KMS-11 (cell line): ENCODE data around the gene TMEM168.

Experiments
- H2AFZ ChIP-seq: fragments of 200-600 bp; sonication (generic); 2 replicates; pipeline ENCODE4 v1.6.1; 2016; ENCODE audit warnings: antibody characterized with exemption, mixed run types, low read depth
- H3K27ac ChIP-seq: fragments of 200-600 bp; sonication (generic); 2 replicates; pipeline ENCODE4 v1.6.1; 2016; ENCODE audit warnings: mild to moderate bottlenecking, mixed run types
- H3K27me3 ChIP-seq: fragments of 200-600 bp; sonication (generic); 2 replicates; pipeline ENCODE4 v1.6.1; 2017; ENCODE audit warnings: mild to moderate bottlenecking, low read depth, mixed run types, moderate library complexity; ENCODE audit not compliant: insufficient read depth
- H3K36me3 ChIP-seq: fragments of 200-600 bp; sonication (generic); 2 replicates; pipeline ENCODE4 v1.6.1; 2017; ENCODE audit warnings: mild to moderate bottlenecking, mixed run types; ENCODE audit not compliant: insufficient read depth
- H3K4me1 ChIP-seq: fragments of 200-600 bp; sonication (generic); 2 replicates; pipeline ENCODE4 v1.6.1; 2016; ENCODE audit warnings: mild to moderate bottlenecking, low read depth, mixed run types; ENCODE audit not compliant: poor library complexity, severe bottlenecking
- H3K4me2 ChIP-seq: fragments of 200-600 bp; sonication (generic); 2 replicates; pipeline ENCODE4 v1.7.0; 2016; ENCODE audit warnings: mild to moderate bottlenecking, mixed run types
- H3K4me3 ChIP-seq: fragments of 200-600 bp; sonication (generic); IDR thresholded peaks from 2 replicates; pipeline ENCODE4 v1.6.1; 2017; ENCODE audit warnings: low read depth, low read length, mixed read lengths; ENCODE audit not compliant: insufficient read depth
- H3K79me2 ChIP-seq: fragments of 200-600 bp; sonication (generic); 2 replicates; pipeline ENCODE4 v1.6.1; 2016; ENCODE audit warnings: low read depth, mixed run types; ENCODE audit not compliant: insufficient read depth
- H3K9ac ChIP-seq: fragments of 200-600 bp; sonication (generic); 2 replicates; pipeline ENCODE4 v1.6.1; 2016; ENCODE audit warnings: mild to moderate bottlenecking, mixed run types
- H4K20me1 ChIP-seq: fragments of 200-600 bp; sonication (generic); 2 replicates; pipeline ENCODE4 v1.6.1; 2016; ENCODE audit warnings: mild to moderate bottlenecking, mixed run types; ENCODE audit not compliant: insufficient read depth
- TF ChIP-seq, protein P1 (sequence below): fragments of 200-600 bp; sonication (generic); conservative IDR thresholded peaks from 2 replicates; pipeline ENCODE4 v1.6.1; 2017; ENCODE audit warnings: low read depth, mild to moderate bottlenecking, antibody characterized with exemption, low read length, moderate library complexity, mixed read lengths

Gene TMEM168

DNA sequence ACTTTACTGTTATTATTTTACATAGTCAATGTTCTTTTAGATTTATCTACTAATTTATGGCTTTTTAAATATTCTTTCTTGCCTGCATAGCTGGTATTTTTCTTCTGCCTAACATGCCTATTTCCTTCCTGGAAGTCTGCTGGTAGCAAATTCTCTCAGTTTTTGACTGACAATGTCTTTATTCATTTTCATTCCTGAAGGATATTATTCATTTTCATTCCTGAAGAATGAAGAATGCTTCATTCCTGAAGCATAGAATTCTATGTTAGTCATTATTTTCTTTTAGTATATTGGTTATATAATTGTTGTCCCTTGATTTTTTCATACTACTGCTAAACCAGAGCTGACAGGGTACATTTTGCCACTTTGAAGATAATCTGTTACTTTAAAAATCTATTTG, 41.8 kb downstream of the TMEM168 start:
- no peaks in the 10 kb centered on the region for H4K20me1 ChIP-seq
- H3K27ac ChIP-seq = no peak overlapping the region
- no peak overlapping the region for H3K4me2 ChIP-seq
- H3K4me1 ChIP-seq = no peaks in the 10 kb centered on the region
- no peaks in the 10 kb centered on the region for H3K79me2 ChIP-seq
- TF ChIP-seq, protein P1, sequence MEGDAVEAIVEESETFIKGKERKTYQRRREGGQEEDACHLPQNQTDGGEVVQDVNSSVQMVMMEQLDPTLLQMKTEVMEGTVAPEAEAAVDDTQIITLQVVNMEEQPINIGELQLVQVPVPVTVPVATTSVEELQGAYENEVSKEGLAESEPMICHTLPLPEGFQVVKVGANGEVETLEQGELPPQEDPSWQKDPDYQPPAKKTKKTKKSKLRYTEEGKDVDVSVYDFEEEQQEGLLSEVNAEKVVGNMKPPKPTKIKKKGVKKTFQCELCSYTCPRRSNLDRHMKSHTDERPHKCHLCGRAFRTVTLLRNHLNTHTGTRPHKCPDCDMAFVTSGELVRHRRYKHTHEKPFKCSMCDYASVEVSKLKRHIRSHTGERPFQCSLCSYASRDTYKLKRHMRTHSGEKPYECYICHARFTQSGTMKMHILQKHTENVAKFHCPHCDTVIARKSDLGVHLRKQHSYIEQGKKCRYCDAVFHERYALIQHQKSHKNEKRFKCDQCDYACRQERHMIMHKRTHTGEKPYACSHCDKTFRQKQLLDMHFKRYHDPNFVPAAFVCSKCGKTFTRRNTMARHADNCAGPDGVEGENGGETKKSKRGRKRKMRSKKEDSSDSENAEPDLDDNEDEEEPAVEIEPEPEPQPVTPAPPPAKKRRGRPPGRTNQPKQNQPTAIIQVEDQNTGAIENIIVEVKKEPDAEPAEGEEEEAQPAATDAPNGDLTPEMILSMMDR = no peak
- no peaks in the 10 kb centered on the region for H3K27me3 ChIP-seq
- H3K9ac ChIP-seq = no peak overlapping the region
- H3K36me3 ChIP-seq = no peaks in the 10 kb centered on the region
- no peak overlapping the region for H2AFZ ChIP-seq
- H3K4me3 ChIP-seq = no peak overlapping the region

DNA sequence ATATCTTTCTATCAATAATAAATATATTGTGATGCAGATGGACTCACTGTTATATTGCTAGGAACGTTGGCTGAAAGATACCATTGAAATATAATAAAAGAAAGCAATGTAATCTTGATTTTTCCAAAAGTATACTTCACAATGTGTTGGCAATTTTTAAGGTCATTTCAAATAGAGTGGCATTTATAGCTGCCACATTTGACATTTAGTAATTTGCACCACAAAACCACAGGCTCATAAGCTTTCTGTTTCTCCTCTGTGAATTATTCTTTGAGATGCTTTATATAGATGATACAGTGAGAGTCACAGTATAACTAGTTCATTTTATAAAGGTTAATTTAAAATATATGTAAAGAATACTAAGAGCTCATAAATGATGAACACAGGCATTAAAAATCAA, 44.6 kb downstream of the TMEM168 start:
- TF ChIP-seq, protein P1 = no peak
- Histone ChIP-seq H3K36me3 (no peaks in the 10 kb centered on the region), H3K27ac (no peak overlapping the region), H3K9ac (no peak overlapping the region), H3K4me1 (no peaks in the 10 kb centered on the region), H3K79me2 (no peaks in the 10 kb centered on the region), H4K20me1 (no peaks in the 10 kb centered on the region), H2AFZ (no peak overlapping the region), H3K27me3 (no peaks in the 10 kb centered on the region), H3K4me2 (no peak overlapping the region), H3K4me3 (no peak overlapping the region)

DNA sequence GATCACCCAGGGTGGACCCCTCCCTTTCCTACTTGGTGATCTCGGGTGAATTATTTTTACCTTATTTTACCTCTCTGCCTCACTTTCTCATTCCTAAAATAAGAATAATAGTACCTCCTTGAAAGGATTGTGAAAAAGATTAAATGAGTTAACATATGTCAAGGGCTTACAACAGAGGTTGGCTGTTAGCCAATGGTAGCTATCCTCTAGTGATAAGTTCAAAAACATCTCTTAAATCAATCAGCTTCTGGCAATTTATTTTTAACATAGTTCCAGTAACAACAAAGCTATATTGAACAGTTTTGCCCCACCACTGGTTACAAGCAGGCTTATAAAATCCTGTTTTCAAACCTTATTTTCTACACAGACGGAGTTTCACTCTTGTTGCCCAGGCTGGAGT, 45.4 kb downstream of the TMEM168 start:
- Histone ChIP-seq H4K20me1 (no peaks in the 10 kb centered on the region), H3K27me3 (no peaks in the 10 kb centered on the region), H3K79me2 (no peaks in the 10 kb centered on the region), H3K36me3 (no peaks in the 10 kb centered on the region), H2AFZ (no peak overlapping the region), H3K27ac (no peak overlapping the region), H3K9ac (no peak overlapping the region), H3K4me2 (no peak overlapping the region), H3K4me3 (no peak overlapping the region), H3K4me1 (no peaks in the 10 kb centered on the region)
- TF ChIP-seq, protein P1 = no peak

DNA sequence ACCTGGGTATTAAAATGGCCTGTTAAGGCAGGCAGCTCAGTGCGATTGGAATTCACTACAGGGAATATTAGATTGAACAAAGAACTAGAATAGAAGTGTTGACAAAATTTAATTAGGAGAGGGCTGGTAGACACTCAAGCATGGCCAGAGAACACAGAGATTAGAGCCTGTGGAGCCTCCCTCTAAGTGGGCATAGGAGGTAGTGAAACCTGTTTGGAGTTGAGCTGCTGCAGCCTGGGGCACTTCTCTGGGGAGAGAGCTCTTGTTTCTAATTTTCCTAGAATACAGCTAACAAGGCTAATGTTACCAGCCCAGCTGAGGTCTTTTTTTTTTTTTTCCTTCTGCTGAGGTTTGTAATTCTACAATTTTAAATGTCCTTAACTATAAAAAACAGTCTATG, 46.4 kb downstream of the TMEM168 start:
- H3K79me2 ChIP-seq = no peaks in the 10 kb centered on the region

More for the DNA sequence above, 46.4 kb downstream of the TMEM168 start:
- no peak overlapping the region for H2AFZ ChIP-seq
- no peak overlapping the region for H3K9ac ChIP-seq
- H3K36me3 ChIP-seq = no peaks in the 10 kb centered on the region
- H3K4me2 ChIP-seq = no peak overlapping the region
- no peaks in the 10 kb centered on the region for H4K20me1 ChIP-seq
- H3K4me3 ChIP-seq = no peak overlapping the region
- H3K4me1 ChIP-seq = no peaks in the 10 kb centered on the region
- H3K27me3 ChIP-seq = no peaks in the 10 kb centered on the region
- TF ChIP-seq, protein P1 = no peak
- H3K27ac ChIP-seq = no peak overlapping the region
